IPS DF 6.9 (cell line): ENCODE data around the gene MAP3K5.

ENCODE experiments used
- DNase-seq: peaks from one replicate; pipeline ENCODE4 v3.0.0-alpha.2; 2013; ENCODE audit warnings: low read depth, low spot score
- H3K27ac ChIP-seq: one replicate; pipeline ENCODE4 v1.5.1; 2013; ENCODE audit warnings: low read length, control low read depth
- H3K27me3 ChIP-seq: 2 replicates; pipeline ENCODE4 v1.6.1; 2013; ENCODE audit warnings: mild to moderate bottlenecking, low read length; ENCODE audit not compliant: control insufficient read depth, insufficient read depth
- H3K36me3 ChIP-seq: 2 replicates; pipeline ENCODE4 v1.6.1; 2013; ENCODE audit warnings: low read length; ENCODE audit not compliant: control insufficient read depth, insufficient read depth
- H3K4me1 ChIP-seq: 2 replicates; pipeline ENCODE4 v1.6.1; 2013; ENCODE audit warnings: low read length; ENCODE audit not compliant: control insufficient read depth, insufficient read depth
- H3K4me3 ChIP-seq: 2 replicates; pipeline ENCODE4 v1.5.1; 2013; ENCODE audit warnings: mild to moderate bottlenecking, low read length
- H3K9me3 ChIP-seq: 2 replicates; pipeline ENCODE4 v1.6.1; 2013; ENCODE audit warnings: low read length, inconsistent platforms; ENCODE audit not compliant: control insufficient read depth, insufficient read depth
- WGBS: extraction: QIAGEN DNeasy Blood & Tissue Kit; methylation state at CpG from one replicate; pipeline ENCODE4 v1.1.7; 2013; ENCODE audit warnings: mixed read lengths, missing lambda C conversion rate; ENCODE audit not compliant: insufficient read length, insufficient coverage; 5-methylcytosine and 5-hydroxymethylcytosine counted together

Gene MAP3K5

GRCh38 chr6:136529710-136530109 lies 262.6 kb downstream of the MAP3K5 start:
- no peak for DNase-seq
- H3K4me3 ChIP-seq: no peak overlapping the region
- no peaks in the 10 kb centered on the region for H3K9me3 ChIP-seq
- no peaks in the 10 kb centered on the region for H3K27me3 ChIP-seq
- H3K27ac ChIP-seq: no peak overlapping the region
- no peaks in the 10 kb centered on the region for H3K36me3 ChIP-seq
- peaks cover 11% of the 10 kb centered on the region for H3K4me1 ChIP-seq
- WGBS: no CpG with 5 or more reads among the region's 3 CpGs

DNA sequence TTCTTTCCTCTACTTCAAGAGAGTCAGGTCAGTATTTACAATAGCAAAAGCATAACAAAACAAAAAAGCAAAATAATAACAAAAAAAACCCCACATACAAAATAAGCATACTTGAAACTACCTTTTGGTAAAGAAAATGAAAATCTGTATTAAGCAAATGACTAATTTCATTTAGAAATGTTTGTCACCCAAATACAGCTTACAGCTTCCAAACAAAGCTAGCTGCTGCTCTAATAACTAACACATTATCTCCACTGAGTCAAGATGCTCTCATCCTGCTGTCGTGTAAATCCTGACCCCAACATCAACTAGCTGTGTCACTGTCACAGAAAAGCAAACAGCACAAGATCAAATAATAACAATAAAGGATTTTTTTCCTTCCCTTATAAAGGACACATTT lies 263.8 kb downstream of the MAP3K5 start:
- H3K4me1 ChIP-seq: peaks cover 11% of the 10 kb centered on the region

DNA sequence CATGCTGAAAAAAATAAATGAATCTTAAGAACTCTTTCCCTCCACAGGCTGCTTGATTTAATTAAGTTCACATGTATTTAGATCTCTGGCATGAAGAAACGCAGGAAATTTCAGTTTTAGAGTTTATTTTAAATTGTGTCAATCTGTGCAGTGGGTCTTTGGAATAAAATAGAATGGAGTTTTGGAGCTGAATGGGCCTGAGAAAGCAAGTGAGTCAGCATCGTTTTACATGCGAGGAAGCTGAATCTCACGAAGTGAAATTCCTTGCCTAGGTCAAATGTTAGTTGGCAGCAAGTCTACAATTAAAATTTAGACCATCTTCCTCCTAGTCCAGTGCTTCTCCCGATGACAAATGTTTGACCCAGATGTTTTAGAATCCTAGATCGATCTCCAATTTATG lies 264.4 kb downstream of the MAP3K5 start:
- H3K9me3 ChIP-seq: no peaks in the 10 kb centered on the region
- H3K36me3 ChIP-seq: no peaks in the 10 kb centered on the region
- no peak overlapping the region for H3K27ac ChIP-seq
- no CpG with 5 or more reads among the region's 6 CpGs for WGBS
- peaks cover 11% of the 10 kb centered on the region for H3K4me1 ChIP-seq
- DNase-seq: no peak
- H3K4me3 ChIP-seq: no peak overlapping the region
- H3K27me3 ChIP-seq: no peaks in the 10 kb centered on the region

More for the DNA sequence above, 263.8 kb downstream of the MAP3K5 start:
- no peaks in the 10 kb centered on the region for H3K9me3 ChIP-seq
- H3K36me3 ChIP-seq: no peaks in the 10 kb centered on the region
- no peak for DNase-seq
- no peak overlapping the region for H3K4me3 ChIP-seq
- no CpG with 5 or more reads among the region's 1 CpG for WGBS
- H3K27ac ChIP-seq: no peak overlapping the region
- H3K27me3 ChIP-seq: no peaks in the 10 kb centered on the region

GRCh38 chr6:136526937-136527336 lies 265.3 kb downstream of the MAP3K5 start:
- no peaks in the 10 kb centered on the region for H3K27me3 ChIP-seq
- no peak overlapping the region for H3K4me3 ChIP-seq
- WGBS: no CpG with 5 or more reads among the region's 4 CpGs
- H3K27ac ChIP-seq: no peak overlapping the region
- H3K9me3 ChIP-seq: no peaks in the 10 kb centered on the region
- peaks cover 11% of the 10 kb centered on the region for H3K4me1 ChIP-seq
- no peak for DNase-seq
- H3K36me3 ChIP-seq: no peaks in the 10 kb centered on the region

DNA sequence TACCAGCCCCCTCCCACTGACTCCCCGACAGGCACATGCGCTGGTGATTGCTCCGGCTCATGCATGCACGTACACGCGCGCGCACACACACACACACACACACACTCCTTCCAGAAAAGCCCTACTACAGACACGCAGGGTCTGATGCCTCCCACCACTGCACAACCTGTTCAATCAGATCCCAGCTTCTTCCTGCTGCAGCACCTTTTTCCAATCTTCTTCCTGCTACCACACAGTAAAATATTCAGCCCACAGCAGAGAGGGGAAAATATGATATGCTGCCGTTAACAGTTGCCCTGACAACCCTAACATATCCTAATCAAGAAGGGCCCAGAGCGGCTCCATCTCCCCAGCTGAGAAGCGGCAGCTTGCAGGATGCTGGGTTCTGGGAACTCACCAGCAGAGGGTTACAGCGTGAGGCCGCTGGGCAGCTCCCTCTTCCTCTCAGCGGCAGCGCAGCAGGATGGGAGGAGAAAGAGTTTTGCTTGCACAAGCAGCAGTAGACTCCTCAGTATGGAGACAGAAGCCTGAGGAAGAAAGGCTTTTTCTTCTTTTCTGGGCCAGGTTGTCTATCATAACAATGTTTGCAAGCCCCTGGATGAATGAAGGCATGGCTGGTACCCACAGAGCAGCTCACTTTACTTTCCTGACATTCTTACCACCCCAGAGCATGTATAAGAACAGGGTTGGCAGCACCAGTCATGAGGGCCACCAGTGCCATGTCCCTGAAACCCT lies 265.9 kb downstream of the MAP3K5 start:
- WGBS: no CpG with 5 or more reads among the region's 16 CpGs
- H3K4me3 ChIP-seq: no peak overlapping the region
- H3K4me1 ChIP-seq: peaks cover 10% of the 10 kb centered on the region
- H3K27me3 ChIP-seq: no peaks in the 10 kb centered on the region
- no peaks in the 10 kb centered on the region for H3K36me3 ChIP-seq
- no peak for DNase-seq
- H3K9me3 ChIP-seq: no peaks in the 10 kb centered on the region
- no peak overlapping the region for H3K27ac ChIP-seq

DNA sequence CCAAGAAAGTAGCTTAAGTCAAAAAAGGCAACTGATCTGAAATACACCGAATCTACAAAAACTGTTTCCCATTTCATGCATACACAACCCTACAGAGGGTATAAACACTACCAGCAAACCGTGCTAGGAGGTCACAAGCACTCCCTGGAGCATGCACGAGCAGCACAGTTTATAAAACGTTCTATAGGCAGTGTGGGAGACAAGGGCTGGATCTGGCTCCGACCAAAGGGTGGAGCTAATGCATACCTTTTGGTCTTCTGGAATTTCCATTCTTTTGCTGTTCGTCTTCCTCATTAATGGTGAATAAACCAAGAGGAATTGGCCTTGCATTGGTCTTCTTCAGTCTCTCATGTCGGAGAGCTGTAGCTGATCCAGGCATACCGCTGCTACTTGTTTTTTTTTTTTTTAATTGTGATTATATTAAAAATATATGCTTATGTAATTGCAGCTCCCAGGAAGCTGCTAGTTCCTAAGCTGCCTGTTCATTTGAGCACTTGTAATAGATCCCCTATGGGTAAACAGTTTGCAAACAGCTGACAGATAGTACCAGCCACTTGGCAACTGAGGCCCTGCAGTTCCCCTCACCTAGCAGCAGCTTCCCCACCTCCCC lies 266.6 kb downstream of the MAP3K5 start:
- no CpG with 5 or more reads among the region's 8 CpGs for WGBS
- Histone ChIP-seq H3K27me3 (no peaks in the 10 kb centered on the region), H3K36me3 (no peaks in the 10 kb centered on the region), H3K4me1 (peaks cover 11% of the 10 kb centered on the region), H3K9me3 (no peaks in the 10 kb centered on the region), H3K4me3 (no peak overlapping the region), H3K27ac (no peak overlapping the region)
- DNase-seq: no peak

DNA sequence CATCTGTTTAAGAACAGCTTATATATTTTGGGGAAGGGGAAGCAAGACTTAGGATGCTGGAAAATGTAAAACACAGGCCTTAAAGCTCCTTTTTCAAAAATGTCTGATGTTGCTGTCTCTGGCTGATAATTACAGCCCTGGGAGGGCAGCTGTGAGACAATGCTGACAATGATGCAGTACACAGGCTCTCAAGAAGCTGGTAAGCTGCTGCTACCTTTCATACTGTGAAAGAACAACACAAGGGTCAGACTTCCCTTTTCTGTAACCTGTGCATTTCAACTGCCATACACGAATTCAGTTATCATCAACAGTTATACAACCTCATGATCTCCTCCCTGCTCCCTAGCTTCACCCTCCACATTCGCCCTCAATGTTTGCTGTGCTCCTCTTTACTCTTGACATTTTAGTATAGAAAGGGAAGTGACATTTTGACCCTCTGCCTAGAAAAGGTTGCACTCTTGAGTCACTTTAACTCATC lies 267.3 kb downstream of the MAP3K5 start:
- no peak overlapping the region for H3K4me3 ChIP-seq
- H3K27ac ChIP-seq: no peak overlapping the region
- H3K9me3 ChIP-seq: no peaks in the 10 kb centered on the region
- H3K4me1 ChIP-seq: peaks cover 13% of the 10 kb centered on the region
- no CpG with 5 or more reads among the region's 2 CpGs for WGBS
- no peak for DNase-seq
- H3K27me3 ChIP-seq: no peaks in the 10 kb centered on the region
- H3K36me3 ChIP-seq: no peaks in the 10 kb centered on the region

DNA sequence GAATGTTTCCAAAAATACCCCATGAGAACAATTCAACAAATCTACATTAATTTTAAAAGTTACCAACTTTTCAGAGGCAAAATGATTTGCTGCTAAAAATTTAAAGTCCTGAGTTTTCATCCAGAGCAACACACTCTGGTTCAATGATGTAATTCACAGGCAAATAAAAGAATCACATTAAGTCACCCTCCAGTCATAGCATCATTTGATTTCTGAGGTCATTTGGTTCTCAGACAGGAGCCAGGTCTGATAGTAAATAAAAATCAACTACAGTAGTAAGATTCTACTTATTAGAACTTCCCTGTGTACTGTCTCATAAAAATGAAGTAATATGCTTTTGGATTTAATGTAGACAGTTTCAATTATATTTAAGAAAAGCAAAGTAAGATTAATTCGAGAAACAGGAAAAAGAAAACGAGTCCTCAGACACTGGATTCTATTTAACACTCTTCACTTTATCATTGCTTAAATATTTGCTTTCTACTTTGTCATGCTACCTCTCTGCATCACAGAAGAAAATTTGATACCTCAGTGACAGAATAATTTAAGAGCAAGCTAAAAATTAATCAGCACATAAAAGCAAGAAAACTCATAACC lies 267.8 kb downstream of the MAP3K5 start:
- Histone ChIP-seq H3K4me1 (peaks cover 13% of the 10 kb centered on the region), H3K27me3 (no peaks in the 10 kb centered on the region), H3K9me3 (no peaks in the 10 kb centered on the region), H3K36me3 (no peaks in the 10 kb centered on the region), H3K27ac (no peak overlapping the region), H3K4me3 (no peak overlapping the region)
- no peak for DNase-seq
- WGBS: no CpG with 5 or more reads among the region's 2 CpGs

DNA sequence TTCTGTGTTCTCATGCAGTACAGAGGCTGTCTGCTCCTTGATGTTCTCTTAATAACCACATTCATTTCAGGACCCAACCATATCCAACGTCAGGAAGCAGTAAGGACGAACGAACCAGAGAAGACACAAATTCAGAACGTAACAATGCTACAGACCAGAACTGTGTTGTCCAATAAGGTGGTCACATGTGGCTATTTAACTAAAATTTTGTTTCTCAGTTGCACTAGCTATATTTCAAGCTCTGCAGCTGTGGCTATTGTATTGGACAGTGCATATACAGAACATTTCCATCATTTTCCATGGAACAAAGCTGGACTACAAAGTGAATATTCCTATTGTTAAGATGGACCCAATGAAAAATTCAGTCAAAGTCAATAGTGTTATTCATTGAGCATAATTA lies 269.1 kb downstream of the MAP3K5 start:
- no peak overlapping the region for H3K4me3 ChIP-seq
- no peaks in the 10 kb centered on the region for H3K27me3 ChIP-seq
- peaks cover 13% of the 10 kb centered on the region for H3K4me1 ChIP-seq
- no peak overlapping the region for H3K27ac ChIP-seq
- no CpG with 5 or more reads among the region's 4 CpGs for WGBS
- no peaks in the 10 kb centered on the region for H3K9me3 ChIP-seq
- H3K36me3 ChIP-seq: no peaks in the 10 kb centered on the region
- DNase-seq: no peak

- no peak for DNase-seq
- Histone ChIP-seq H3K4me1 (peaks cover 13% of the 10 kb centered on the region), H3K27ac (no peak overlapping the region)
These were observed 269.6 kb downstream of the MAP3K5 start for GRCh38 chr6:136522636-136523035.

More at GRCh38 chr6:136522636-136523035, 269.6 kb downstream of the MAP3K5 start:
- no peaks in the 10 kb centered on the region for H3K9me3 ChIP-seq
- H3K27me3 ChIP-seq: no peaks in the 10 kb centered on the region
- no peak overlapping the region for H3K4me3 ChIP-seq
- WGBS: no CpG with 5 or more reads among the region's 3 CpGs
- no peaks in the 10 kb centered on the region for H3K36me3 ChIP-seq
